GM13976 (cell line): ENCODE results near the gene BCL2L2.

Experiments used
- DNase-seq: peaks from one replicate; pipeline ENCODE4 v3.0.0; 2012; ENCODE audit warnings: low spot score
- CTCF ChIP-seq: IDR thresholded peaks from 2 replicates; pipeline ENCODE4 v1.5.1; 2012; ENCODE audit warnings: borderline replicate concordance, mild to moderate bottlenecking; ENCODE audit not compliant: insufficient read depth; ENCODE audit errors: extremely low read depth, missing control alignments, control extremely low read depth
- in situ Hi-C: fragments of 300-500 bp; cut with MboI; formaldehyde crosslinking; loops from one replicate; pipeline ENCODE4 v1.12.0; 2022; ENCODE audit warnings: low sequenced_read_pairs, mixed read lengths, inconsistent platforms; ENCODE audit not compliant: unreplicated experiment

The BCL2L2 gene

GRCh38 chr14:23361320-23361719 is 54.7 kb downstream of the BCL2L2 start:
- DNase-seq = no peak
- in situ Hi-C loops = no loop called here
- TF ChIP-seq CTCF = no peak
